Stimulated activated naive B cell treated with anti-CD40 and anti-IgM and Interleukin-4, amounts not matched to agents 10 μg/mL and 1 μg/mL and 100 μg/mL, for 72 hours (primary cell): ENCODE results near the gene CTDP1.

Experiments used
- ATAC-seq, 2 donors: fragments of 150-1000 bp; cut with Tn5 transposase; replicated peaks; 2 replicates each; pipeline ENCODE4 v1.10.0; 2021; ENCODE audit warnings: moderate library complexity in 1 of 2
- DNase-seq: peaks from one replicate; pipeline ENCODE4 v3.0.0; 2021
- H3K27ac Mint-ChIP-seq: one replicate; pipeline ENCODE4 v1.8.0; 2022; ENCODE audit warnings: mild to moderate bottlenecking, mixed read lengths
- H3K27me3 Mint-ChIP-seq, 2 donors: one replicate each; pipeline ENCODE4 v1.8.0; 2022; ENCODE audit warnings: mixed read lengths in 2 of 2
- H3K36me3 Mint-ChIP-seq, 2 donors: one replicate each; pipeline ENCODE4 v1.8.0; 2022; ENCODE audit warnings: mixed read lengths in 2 of 2, mild to moderate bottlenecking in 1 of 2
- H3K4me1 Mint-ChIP-seq, 2 donors: one replicate each; pipeline ENCODE4 v1.8.0; 2022; ENCODE audit warnings: mixed read lengths in 2 of 2, mild to moderate bottlenecking in 1 of 2
- H3K4me3 Mint-ChIP-seq, 2 donors: one replicate each; pipeline ENCODE4 v1.8.0; 2022; ENCODE audit warnings: mild to moderate bottlenecking in 2 of 2, mixed read lengths in 2 of 2, moderate library complexity in 1 of 2
- H3K9me3 Mint-ChIP-seq, 2 donors: one replicate each; pipeline ENCODE4 v1.8.0; 2022; ENCODE audit warnings: mixed read lengths in 2 of 2, mild to moderate bottlenecking in 1 of 2

The CTDP1 gene

DNA sequence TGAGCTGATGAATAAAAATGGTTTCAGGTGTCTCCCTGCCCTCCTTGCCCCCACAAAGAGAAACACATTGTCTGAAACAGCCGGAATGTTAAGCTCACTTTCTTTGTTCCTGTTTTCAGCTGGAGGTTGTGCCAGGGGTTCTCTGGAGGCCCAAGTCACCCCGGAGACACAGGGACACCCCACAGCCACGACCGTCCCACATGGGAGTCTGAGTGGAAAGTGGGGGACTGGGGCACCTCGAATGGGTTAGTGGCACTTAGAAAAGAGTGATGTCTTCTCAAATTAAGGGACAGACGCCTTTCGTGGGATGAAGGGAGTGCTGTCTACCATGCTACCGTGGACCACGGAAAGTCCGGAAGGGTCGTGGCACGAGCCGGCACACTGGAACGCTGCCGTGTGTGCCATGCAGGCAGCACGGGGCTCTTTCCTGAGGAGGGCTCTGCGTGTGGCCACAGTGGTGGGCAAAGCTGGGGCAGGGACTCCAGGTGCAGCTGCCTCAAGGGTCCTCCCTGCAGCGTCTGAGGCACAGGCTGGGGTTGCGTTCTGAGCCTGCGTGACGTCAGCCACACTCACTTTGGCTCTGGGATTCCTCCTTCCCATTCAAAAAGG lies 39.4 kb upstream of the CTDP1 start:
- ATAC-seq (no peak), DNase-seq (no peak)
- Mint-ChIP-seq H3K27ac (peak overlapping the region; percentile 4), H3K4me3 (no peak overlapping the region), H3K27me3 (peaks cover 0 to 12% of the 10 kb centered on the region in 2 donors), H3K36me3 (no peaks in the 10 kb centered on the region), H3K4me1 (peaks cover 17 to 35% of the 10 kb centered on the region in 2 donors), H3K9me3 (no peaks in the 10 kb centered on the region)

DNA sequence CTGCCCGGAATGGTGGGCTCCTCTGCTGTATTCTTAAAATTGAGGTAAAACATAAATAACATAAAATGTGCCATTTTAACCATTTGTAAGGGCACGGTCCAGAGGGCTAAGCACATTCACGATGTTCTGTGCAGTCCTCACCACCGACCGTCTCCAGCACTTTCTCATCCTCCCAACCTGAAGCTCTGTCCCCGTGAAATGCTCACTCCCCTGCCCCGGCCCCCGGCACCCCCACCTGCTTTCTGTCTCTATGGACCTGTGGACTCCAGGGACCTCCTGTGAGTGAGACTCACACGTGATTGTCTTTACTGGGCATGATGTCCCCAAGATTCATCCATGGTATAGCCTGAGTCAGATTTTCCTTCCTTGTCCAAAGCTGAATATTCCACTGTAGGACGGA lies 38.7 kb upstream of the CTDP1 start:
- Mint-ChIP-seq H3K36me3 (no peaks in the 10 kb centered on the region), H3K9me3 (no peaks in the 10 kb centered on the region), H3K27me3 (peaks cover 0 to 12% of the 10 kb centered on the region in 2 donors), H3K4me1 (peaks cover 17 to 35% of the 10 kb centered on the region in 2 donors), H3K27ac (no peak overlapping the region), H3K4me3 (no peak overlapping the region)
- ATAC-seq (no peak), DNase-seq (no peak)

DNA sequence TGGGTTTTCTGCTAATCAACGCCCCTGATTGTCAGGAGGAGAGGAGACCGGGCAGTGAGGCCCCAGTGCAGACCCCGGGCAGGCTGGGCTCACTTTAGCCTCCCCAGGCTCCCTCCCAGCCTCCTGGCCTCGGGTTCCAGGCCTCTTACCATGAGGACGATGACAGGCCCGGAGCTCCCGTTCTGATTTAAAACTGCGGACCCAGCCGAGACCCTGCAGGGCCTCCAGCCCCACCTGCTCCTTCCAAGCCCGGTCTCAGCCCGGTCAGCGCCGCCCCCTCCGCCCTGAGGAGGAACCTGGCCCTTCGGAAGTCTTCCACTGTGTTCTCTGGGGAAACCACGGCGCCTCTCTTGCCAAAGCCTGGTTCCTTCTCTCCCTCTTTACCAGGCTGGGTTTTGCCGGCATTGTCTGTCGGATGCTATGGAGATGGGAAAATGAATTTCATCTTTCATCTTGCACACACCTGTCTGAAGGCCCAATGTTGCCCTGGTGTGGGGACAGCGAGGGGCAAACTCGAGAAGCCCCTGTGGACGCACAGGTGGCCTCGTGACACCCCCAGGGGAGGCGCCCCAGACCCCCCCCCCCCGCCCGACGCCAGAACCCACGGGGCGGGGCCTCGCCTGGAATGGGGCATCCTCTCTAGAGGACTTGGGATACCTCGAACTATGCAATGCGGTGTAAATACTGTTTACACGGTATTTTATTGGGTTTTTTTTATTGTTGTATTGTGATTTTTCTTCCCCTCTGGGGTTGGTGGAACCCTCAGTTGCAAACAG lies 37.7 kb upstream of the CTDP1 start:
- Mint-ChIP-seq H3K4me3 (no peak overlapping the region), H3K27me3 (peaks cover 0 to 11% of the 10 kb centered on the region in 2 donors), H3K36me3 (no peaks in the 10 kb centered on the region), H3K9me3 (no peaks in the 10 kb centered on the region), H3K27ac (no peak overlapping the region), H3K4me1 (peaks cover 17 to 35% of the 10 kb centered on the region in 2 donors)
- ATAC-seq (no peak), DNase-seq (no peak)

DNA sequence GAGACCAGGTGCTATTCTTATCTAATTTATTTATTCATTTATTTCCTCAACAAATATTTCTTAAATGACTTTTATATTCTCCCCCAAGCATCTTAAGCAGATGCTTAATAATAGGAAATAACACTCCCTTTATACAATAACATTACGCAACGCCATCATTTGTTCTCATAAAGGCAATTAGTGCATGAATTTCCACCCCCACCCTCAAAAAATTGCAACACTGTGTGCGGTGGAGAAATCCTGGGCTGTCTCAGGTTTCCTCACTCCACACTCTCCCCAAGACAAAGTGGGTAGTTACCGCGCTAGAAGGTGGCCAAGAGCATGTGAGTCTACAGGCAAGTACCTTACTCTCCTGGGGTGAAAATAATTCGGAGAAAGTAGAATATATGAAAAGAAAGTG lies 37.0 kb upstream of the CTDP1 start:
- Mint-ChIP-seq H3K9me3 (no peaks in the 10 kb centered on the region), H3K27ac (peak overlapping the region; percentile 85), H3K4me1 (peaks cover 17 to 35% of the 10 kb centered on the region in 2 donors), H3K36me3 (no peaks in the 10 kb centered on the region), H3K27me3 (peaks cover 0 to 7% of the 10 kb centered on the region in 2 donors), H3K4me3 (no peak overlapping the region)
- no peak for ATAC-seq
- no peak for DNase-seq

DNA sequence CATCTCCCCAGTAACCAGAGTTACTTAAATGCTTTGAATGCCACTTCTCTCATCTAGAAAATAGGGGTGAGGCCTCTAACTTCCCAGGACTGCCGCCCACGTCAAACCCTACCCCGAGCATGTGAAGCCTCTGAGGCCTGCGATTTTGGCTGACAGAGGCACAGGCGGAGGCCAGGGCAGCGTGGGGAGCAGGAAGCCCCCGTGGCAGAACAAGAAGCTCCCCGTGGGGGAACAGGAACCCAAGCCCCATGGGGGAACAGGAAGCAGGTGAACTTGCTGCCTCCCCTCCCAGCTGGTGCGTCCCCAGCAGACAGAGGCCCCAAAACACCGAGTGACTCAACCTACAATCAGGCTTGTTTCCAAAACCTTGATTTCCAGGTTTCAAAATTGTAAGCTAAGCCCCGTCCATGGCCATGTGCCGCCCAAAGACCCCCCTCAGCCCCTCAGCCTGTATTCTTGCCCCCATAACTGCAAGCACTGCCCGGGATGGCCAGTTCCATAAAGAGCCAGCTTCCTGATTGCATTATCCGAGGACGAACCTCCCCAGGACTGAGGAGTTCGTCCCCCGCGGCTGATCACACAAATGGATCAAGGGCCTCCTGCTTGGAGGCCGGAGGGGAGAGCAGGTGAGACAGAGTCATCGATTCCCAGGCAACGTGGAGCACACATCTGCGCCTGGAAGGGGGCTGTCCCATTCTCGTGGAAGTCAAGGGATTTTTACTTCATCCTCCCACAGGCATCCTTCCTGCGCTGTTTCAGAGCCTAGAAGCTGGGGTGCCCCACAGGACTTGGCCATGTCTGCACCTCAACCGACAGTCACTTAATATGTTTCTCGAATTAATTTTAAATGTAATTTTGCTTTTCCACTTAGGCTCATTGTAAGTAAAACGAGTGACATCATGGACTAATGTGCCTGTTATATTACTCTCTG lies 36.3 kb upstream of the CTDP1 start:
- ATAC-seq (peak; percentile 45 to 57), DNase-seq (no peak)
- peaks cover 17 to 35% of the 10 kb centered on the region in 2 donors for H3K4me1 Mint-ChIP-seq
- H3K4me3 Mint-ChIP-seq, result no peak overlapping the region
- H3K9me3 Mint-ChIP-seq, result no peaks in the 10 kb centered on the region
- H3K27ac Mint-ChIP-seq, result peak overlapping the region; percentile 85
- H3K27me3 Mint-ChIP-seq, result peaks cover 0 to 7% of the 10 kb centered on the region in 2 donors
- no peaks in the 10 kb centered on the region for H3K36me3 Mint-ChIP-seq

DNA sequence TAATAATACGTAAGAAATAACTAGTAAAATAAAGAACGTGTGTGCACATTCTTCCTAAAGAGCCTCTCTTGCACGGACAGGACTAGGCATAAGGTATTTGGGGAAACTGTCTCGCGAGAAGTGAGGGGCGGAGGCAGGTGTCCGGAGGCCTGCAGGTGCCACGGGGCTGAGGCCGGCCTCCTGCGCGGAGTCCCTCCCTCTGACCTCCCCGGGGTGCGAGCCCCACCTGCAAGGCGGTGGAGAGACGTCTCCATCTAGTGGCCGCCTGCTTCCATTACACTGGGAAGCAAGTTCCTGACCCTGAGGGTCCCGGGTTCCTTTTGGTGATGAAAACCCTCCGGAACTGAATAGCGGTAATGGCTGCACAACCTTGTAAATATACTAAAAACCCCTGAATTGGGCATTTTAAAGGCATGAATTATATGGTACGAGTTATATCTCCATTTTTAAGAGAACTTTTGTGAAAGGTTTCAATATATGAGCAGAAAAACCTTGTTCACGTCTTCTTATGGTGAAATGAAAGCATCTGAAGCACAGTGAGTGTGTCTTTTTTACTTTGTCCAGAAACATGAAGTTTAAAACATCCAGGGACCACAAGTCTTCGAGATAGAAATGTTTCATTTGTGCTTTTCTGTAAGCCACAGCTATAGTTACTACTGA lies 35.5 kb upstream of the CTDP1 start:
- no peaks in the 10 kb centered on the region for H3K9me3 Mint-ChIP-seq
- ATAC-seq (peak; percentile 92 to 94), DNase-seq (peak; percentile 76)
- H3K36me3 Mint-ChIP-seq, result no peaks in the 10 kb centered on the region
- H3K27ac Mint-ChIP-seq, result no peak overlapping the region
- peaks cover 17 to 31% of the 10 kb centered on the region in 2 donors for H3K4me1 Mint-ChIP-seq
- H3K27me3 Mint-ChIP-seq, result peaks cover 0 to 4% of the 10 kb centered on the region in 2 donors
- peak overlapping the region in 1 of 2 donors; percentile 30 for H3K4me3 Mint-ChIP-seq

DNA sequence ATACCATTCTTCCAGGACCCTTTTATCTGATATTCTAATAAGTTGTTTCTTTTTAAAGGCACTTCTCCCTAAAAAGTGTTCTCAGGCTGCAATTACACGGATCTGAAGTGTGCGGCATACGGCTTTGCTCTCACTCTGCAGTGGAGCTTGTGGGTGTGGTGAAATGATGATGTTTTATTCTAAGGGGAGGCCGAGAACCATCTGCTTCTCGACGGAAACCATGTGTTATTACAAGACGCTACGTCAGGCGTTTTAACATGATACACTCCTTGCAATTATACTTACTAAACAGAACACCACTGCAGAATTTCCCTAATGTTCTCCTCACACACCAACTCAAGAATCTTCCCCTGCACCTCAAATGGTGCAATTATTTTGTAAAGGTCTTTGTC lies 34.9 kb upstream of the CTDP1 start:
- ATAC-seq (no peak), DNase-seq (no peak)
- no peak overlapping the region for H3K27ac Mint-ChIP-seq
- no peaks in the 10 kb centered on the region for H3K9me3 Mint-ChIP-seq
- peaks cover 15 to 25% of the 10 kb centered on the region in 2 donors for H3K4me1 Mint-ChIP-seq
- H3K4me3 Mint-ChIP-seq, result no peak overlapping the region
- no peaks in the 10 kb centered on the region for H3K36me3 Mint-ChIP-seq
- peaks cover 0 to 5% of the 10 kb centered on the region in 2 donors for H3K27me3 Mint-ChIP-seq

DNA sequence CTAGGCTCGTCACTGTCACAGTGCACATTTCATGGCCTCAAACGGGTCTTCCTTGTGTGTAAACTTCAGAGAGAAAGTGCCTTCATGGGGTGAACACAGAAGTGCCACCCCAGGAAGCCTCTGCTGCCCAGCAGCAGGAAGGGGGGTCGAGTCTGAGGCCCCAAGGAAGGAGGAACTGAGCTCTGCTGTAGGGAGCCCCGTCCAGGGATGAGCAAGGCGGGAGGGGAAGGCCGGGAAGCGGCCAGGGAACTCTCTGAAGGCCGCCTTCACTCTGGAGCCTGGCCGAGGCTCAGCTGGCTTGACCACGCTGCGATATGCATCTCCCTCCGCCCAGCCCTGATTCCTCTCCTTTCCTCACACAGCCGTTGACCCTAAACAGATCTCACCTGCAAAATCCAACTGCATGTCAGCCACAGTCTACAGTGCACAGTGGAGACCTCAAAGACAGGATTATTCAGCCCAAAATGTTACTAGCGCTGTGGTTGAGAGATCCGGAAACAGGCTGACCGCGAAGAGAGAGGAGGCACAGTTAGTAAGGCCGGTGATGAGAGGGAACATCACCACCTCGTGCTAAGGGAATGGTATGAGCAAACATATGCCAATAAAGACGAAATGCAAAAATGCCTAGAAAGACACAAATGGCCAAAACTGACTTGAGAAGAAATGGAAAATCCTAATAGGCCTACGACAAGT lies 34.2 kb upstream of the CTDP1 start:
- H3K36me3 Mint-ChIP-seq, result no peaks in the 10 kb centered on the region
- no peaks in the 10 kb centered on the region for H3K9me3 Mint-ChIP-seq
- H3K27ac Mint-ChIP-seq, result no peak overlapping the region
- H3K27me3 Mint-ChIP-seq, result peaks cover 4 to 11% of the 10 kb centered on the region in 2 donors
- no peak overlapping the region for H3K4me3 Mint-ChIP-seq
- DNase-seq (no peak), ATAC-seq (no peak)
- H3K4me1 Mint-ChIP-seq, result peaks cover 9 to 18% of the 10 kb centered on the region in 2 donors

DNA sequence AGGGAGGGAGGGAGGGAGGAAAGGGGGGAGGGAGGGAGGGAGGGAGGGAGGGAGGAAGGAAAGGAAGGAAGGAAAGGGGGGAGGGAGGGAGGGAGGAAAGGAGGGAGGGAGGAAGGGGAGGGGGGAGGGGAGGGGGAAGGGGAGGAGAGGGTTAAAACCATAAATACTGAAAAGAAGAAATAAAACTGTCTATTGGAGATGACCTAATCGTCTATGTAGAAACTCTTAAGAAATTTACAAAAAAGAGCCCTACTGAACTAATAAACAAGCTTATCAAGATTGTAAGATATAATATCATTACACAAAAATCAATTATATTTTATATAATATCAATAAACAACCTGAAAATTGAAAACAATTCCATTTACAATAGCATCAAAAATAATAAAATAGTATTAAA lies 32.3 kb upstream of the CTDP1 start:
- Mint-ChIP-seq H3K4me1 (peaks cover 9 to 22% of the 10 kb centered on the region in 2 donors), H3K27me3 (peaks cover 7 to 23% of the 10 kb centered on the region in 2 donors), H3K27ac (no peak overlapping the region), H3K4me3 (no peak overlapping the region), H3K36me3 (no peaks in the 10 kb centered on the region), H3K9me3 (no peaks in the 10 kb centered on the region)
- no peak for ATAC-seq
- no peak for DNase-seq

DNA sequence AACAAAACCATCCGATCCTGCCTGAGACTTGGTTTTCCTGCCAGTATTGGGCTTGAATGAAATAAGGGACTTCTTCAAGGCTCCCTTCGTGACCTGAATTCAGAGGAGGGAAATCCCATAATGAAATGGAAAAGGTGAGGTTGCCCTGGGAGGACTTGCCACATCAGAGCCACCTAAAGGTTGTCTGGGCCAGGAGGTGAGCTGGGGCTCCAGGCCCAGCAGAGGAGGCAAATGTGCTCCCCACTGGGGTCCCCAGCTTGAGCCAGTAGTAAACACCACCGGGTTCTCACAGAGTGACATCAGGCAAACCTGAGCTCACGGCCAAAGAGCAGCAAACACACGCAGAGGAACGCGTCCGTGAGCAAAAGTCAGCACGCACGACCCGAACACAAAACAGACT lies 28.6 kb upstream of the CTDP1 start:
- no peak overlapping the region for H3K4me3 Mint-ChIP-seq
- DNase-seq (no peak), ATAC-seq (no peak)
- peaks cover 3 to 4% of the 10 kb centered on the region in 2 donors for H3K36me3 Mint-ChIP-seq
- no peak overlapping the region for H3K27ac Mint-ChIP-seq
- peaks cover 3 to 4% of the 10 kb centered on the region in 2 donors for H3K9me3 Mint-ChIP-seq
- peaks cover 7 to 23% of the 10 kb centered on the region in 2 donors for H3K27me3 Mint-ChIP-seq
- peaks cover 0 to 4% of the 10 kb centered on the region in 2 donors for H3K4me1 Mint-ChIP-seq

DNA sequence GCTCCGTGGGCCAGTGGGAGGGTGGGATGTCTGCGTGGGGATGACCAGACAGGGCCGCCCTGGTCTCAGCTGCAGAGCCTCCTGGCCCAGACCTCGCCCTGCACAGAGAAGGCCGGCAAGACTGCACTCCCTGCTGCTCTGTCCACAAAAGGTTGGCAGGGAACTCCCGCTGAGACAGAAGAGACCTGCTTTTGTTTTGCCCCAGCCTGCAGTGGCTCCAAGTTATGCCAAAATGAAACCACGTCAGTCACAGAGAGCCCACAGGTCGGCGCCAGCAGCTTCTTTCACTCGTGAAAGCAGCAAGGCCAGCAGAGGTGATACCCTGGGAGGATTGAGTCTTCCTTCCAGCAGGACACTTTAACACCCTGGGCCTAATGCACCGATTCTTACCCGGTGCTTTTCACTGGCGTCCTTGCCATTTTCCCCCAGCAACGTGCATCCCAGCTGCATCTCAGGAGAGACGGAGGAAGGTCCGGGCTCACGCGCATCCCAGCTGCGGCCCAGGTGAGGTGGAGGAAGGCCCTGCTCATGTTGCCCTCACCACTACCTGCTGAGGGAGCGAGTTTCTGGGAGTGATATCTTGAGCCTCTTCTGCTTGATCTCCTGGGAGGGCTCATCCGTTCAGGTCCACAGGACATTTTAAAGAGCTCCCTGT lies 22.1 kb upstream of the CTDP1 start:
- ATAC-seq, result no peak
- H3K4me1 Mint-ChIP-seq, result no peaks in the 10 kb centered on the region

DNA sequence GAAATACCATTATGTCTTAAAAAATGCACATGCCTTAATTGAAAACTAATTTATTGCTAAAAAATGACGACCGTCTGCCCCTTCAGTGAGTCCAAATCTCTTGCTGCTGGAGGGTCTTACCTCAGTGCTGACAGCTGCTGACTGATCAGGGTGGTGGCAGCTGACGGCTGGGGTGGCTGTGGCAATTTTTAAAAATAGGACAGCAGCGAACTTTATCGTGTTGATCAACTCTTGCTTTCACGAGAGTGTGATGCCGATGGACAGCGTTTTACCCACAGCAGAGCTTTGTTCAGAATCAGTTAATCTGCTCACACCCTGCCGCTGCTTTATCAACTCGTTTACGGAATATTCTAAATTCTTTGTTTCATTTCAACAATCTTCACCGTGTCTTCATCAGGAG lies 21.2 kb upstream of the CTDP1 start:
- Mint-ChIP-seq H3K9me3 (peaks cover 6 to 9% of the 10 kb centered on the region in 2 donors), H3K4me3 (no peak overlapping the region), H3K27me3 (peaks cover 13 to 14% of the 10 kb centered on the region in 2 donors), H3K4me1 (no peaks in the 10 kb centered on the region), H3K36me3 (peaks cover 6 to 8% of the 10 kb centered on the region in 2 donors), H3K27ac (no peak overlapping the region)
- ATAC-seq (no peak), DNase-seq (no peak)

More for the DNA sequence above, 22.1 kb upstream of the CTDP1 start:
- peaks cover 6 to 8% of the 10 kb centered on the region in 2 donors for H3K36me3 Mint-ChIP-seq
- no peak overlapping the region for H3K27ac Mint-ChIP-seq
- H3K4me3 Mint-ChIP-seq, result no peak overlapping the region
- no peak for DNase-seq
- peaks cover 6 to 9% of the 10 kb centered on the region in 2 donors for H3K9me3 Mint-ChIP-seq
- peaks cover 13 to 14% of the 10 kb centered on the region in 2 donors for H3K27me3 Mint-ChIP-seq

DNA sequence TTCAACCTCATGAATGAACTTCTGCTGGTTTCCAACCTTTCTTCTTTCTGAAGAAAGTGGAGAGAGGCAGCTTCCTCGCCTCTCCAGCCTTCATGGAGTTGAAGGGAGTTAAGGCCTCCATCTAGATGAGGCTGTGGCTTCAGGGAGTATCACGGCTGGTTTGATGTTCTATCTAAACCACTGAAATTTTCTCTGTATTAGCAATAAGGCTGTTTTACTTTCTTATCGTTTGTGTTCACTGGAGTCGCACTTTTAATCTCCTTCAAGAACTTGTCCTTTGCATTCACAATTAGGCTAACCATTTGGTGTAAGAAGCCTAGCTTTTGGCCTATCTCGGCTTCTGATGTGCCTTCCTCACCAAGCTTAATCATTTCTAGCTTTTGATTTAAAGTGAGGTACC lies 19.9 kb upstream of the CTDP1 start:
- peaks cover 9% of the 10 kb centered on the region in 2 donors for H3K9me3 Mint-ChIP-seq
- no peak overlapping the region for H3K27ac Mint-ChIP-seq
- H3K27me3 Mint-ChIP-seq, result peaks cover 13 to 19% of the 10 kb centered on the region in 2 donors
- peaks cover 8 to 10% of the 10 kb centered on the region in 2 donors for H3K36me3 Mint-ChIP-seq
- DNase-seq (no peak), ATAC-seq (no peak)
- no peaks in the 10 kb centered on the region for H3K4me1 Mint-ChIP-seq
- no peak overlapping the region for H3K4me3 Mint-ChIP-seq
